ENCODE results near the gene GPR15LG. TPM values are rescaled to one million over a fixed set of nuclear protein-coding genes. Genes with fewer than 3 reads are reported as not detected.

GPR15LG gene
- polyA plus RNA-seq, 1 experiment: not detected

DNA sequence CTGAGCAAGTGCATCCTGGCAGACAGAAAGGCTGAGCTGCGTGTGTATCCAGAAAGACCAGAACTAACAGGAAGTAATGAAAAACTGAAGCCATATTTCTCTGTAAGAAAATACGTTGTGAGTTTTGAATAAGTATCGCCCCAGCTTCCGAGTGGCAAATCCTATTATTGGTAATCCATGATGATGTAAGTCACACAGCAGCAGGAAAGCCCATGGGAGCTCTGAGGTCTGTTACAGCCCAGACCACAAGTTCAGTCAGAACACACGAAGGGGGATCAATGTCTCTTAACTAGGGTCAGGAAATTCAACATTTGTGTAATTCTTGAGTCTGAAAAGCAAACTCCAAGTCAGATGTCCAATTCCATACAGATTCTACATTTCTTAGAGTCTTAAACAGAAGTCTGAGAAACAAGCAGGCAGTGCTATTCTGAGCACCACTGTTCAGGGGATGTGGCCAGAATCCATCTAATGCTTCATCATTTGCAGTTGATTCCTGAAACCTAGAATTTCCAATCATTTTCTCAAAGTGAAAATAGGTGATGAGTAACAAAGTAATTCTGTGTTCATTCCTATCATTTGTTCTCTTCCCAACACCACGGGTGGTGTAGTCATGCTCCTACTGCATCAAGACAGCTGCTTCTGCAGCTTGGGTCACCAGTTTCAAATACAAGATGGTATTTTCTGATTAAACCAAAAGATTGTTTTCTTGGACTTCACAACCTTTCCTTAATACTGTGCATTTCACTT, 52.0 kb downstream of the GPR15LG start, which contains the start of gene LRIT2:
Gene LRIT2, minus strand, starts transcription at position 118 of the 747 bp plus-strand sequence. Its CDS starts 24 bp downstream, at position 94.
- CTCF ChIA-PET: no interaction called here
- DNase-seq (ENCODE audit: low read depth, low spot score): no peak
- TF ChIP-seq, protein P1, sequence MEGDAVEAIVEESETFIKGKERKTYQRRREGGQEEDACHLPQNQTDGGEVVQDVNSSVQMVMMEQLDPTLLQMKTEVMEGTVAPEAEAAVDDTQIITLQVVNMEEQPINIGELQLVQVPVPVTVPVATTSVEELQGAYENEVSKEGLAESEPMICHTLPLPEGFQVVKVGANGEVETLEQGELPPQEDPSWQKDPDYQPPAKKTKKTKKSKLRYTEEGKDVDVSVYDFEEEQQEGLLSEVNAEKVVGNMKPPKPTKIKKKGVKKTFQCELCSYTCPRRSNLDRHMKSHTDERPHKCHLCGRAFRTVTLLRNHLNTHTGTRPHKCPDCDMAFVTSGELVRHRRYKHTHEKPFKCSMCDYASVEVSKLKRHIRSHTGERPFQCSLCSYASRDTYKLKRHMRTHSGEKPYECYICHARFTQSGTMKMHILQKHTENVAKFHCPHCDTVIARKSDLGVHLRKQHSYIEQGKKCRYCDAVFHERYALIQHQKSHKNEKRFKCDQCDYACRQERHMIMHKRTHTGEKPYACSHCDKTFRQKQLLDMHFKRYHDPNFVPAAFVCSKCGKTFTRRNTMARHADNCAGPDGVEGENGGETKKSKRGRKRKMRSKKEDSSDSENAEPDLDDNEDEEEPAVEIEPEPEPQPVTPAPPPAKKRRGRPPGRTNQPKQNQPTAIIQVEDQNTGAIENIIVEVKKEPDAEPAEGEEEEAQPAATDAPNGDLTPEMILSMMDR (IDR thresholded peaks at IDR 0.05; ENCODE audit: low read depth, low read length): no peak

DNA sequence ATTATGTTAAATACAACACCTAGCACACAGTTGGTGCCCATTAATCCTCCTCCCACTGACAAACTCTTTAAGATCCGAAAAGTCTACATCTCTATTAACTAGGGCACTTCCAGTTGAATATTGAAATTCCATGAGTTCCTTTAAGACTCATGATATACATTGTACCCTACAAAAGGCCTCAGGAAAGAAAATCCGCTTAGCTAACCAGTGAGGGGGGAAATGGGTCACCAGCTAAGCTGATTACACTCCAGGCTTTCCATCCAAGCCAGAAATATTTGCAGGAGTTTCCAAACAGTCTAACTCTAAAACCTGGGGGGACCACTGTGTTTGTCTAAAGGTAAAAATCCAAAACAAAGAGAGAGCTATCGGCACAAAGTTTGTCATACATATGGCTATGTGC, 53.0 kb downstream of the GPR15LG start:
- no peak for DNase-seq (ENCODE audit: low read depth, low spot score)
- TF ChIP-seq, protein P1 (IDR thresholded peaks at IDR 0.05; ENCODE audit: low read depth, low read length): no peak
- Histone ChIP-seq H3K9me3 (ENCODE audit: control insufficient read depth, insufficient read depth, low read length) (no peaks in the 10 kb centered on the region), H3K27ac (ENCODE audit: low read depth, low read length) (no peak overlapping the region), H3K27me3 (ENCODE audit: control insufficient read depth, insufficient read depth, low read length) (no peaks in the 10 kb centered on the region), H3K4me3 (ENCODE audit: low read depth, low read length) (no peak overlapping the region)
- ChIA-PET CTCF (no interaction called here), POLR2A (no interaction called here)

More for the DNA sequence above, 52.0 kb downstream of the GPR15LG start, which contains the start of gene LRIT2:
- H3K27me3 ChIP-seq (ENCODE audit: control insufficient read depth, insufficient read depth, low read length): no peaks in the 10 kb centered on the region
- no peaks in the 10 kb centered on the region for H3K9me3 ChIP-seq (ENCODE audit: control insufficient read depth, insufficient read depth, low read length)
- no peak within 1 kb of the TSS for H3K4me3 ChIP-seq (ENCODE audit: low read depth, low read length)
- no peak within 1 kb of the TSS for H3K27ac ChIP-seq (ENCODE audit: low read depth, low read length)
- POLR2A ChIA-PET: no interaction called here

DNA sequence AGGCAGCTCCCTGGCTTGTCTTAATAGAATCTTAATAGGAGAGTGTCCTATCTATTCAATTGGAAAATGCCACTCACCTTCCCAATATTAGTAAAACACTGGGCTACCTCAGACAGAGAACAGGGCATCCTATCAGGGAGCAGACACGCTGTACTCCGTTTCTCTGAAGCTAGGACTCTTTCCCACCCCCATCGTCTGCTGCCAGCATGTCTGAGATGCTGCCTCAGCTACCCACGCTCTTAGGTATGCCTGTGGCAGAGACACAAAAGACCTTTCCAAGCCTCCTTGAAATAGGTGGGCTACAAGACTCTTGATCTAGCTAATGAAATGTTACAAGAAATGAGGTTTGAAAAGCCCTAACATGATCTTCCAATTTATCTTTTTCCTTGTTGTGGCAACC, 54.2 kb downstream of the GPR15LG start:
- no peak for DNase-seq (ENCODE audit: low read depth, low spot score)
- TF ChIP-seq, protein P1 (IDR thresholded peaks at IDR 0.05; ENCODE audit: low read depth, low read length): no peak
- CTCF ChIA-PET: no interaction called here
- H3K9me3 ChIP-seq (ENCODE audit: control insufficient read depth, insufficient read depth, low read length): no peaks in the 10 kb centered on the region
- H3K27me3 ChIP-seq (ENCODE audit: control insufficient read depth, insufficient read depth, low read length): no peaks in the 10 kb centered on the region
- POLR2A ChIA-PET: no interaction called here
- H3K4me3 ChIP-seq (ENCODE audit: low read depth, low read length): no peak overlapping the region
- no peak overlapping the region for H3K27ac ChIP-seq (ENCODE audit: low read depth, low read length)

DNA sequence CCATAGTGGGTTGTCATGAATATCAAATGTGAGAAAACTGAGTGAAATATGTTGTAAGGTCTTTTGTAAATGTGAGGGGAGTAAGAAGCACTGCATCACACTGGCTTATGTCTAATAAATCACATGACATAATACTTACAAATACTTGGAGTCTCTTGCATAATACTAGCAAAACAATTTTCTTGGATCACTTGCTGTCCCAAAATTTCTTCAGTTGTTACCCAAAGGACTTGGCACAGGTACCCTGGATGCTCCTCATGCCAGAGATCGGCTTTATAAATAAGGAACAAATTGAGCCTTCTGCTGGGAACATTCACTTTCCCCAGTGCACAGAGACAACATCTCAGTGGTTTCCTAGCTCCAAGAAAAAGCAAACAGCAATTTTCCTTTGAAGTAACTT, 56.8 kb downstream of the GPR15LG start:
- Histone ChIP-seq H3K27me3 (ENCODE audit: control insufficient read depth, insufficient read depth, low read length) (no peaks in the 10 kb centered on the region), H3K9me3 (ENCODE audit: control insufficient read depth, insufficient read depth, low read length) (no peaks in the 10 kb centered on the region), H3K4me3 (ENCODE audit: low read depth, low read length) (no peak overlapping the region), H3K27ac (ENCODE audit: low read depth, low read length) (no peak overlapping the region)
- TF ChIP-seq, protein P1 (IDR thresholded peaks at IDR 0.05; ENCODE audit: low read depth, low read length): no peak
- DNase-seq (ENCODE audit: low read depth, low spot score): no peak
- ChIA-PET CTCF (no interaction called here), POLR2A (no interaction called here)

DNA sequence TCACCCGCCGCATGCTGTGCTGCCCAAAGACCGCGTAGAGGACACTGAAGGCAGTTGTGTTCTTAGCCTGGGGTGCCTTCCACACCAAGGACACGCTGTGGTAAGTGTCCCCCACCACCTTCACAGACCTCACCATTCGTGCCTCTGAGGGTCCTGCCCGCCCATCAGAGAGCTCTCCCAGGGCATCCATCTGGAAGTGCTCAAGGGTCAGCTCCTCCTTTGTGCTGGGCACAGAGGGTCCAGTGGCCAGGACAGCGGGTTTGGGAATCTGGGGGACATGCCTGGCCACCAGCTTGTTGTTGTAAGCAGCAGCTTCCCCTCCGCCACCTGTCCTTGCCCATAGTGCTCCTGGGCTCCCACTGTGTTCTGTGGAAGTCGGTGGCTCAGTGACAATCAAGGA, 58.8 kb downstream of the GPR15LG start:
- ChIA-PET CTCF (no interaction called here), POLR2A (no interaction called here)
- TF ChIP-seq, protein P1 (IDR thresholded peaks at IDR 0.05; ENCODE audit: low read depth, low read length): no peak
- Histone ChIP-seq H3K9me3 (ENCODE audit: control insufficient read depth, insufficient read depth, low read length) (no peaks in the 10 kb centered on the region; the same call in 1 of the 2 replicates), H3K4me3 (ENCODE audit: low read depth, low read length) (no peak overlapping the region), H3K27ac (ENCODE audit: low read depth, low read length) (no peak overlapping the region), H3K27me3 (ENCODE audit: control insufficient read depth, insufficient read depth, low read length) (no peaks in the 10 kb centered on the region)
- no peak for DNase-seq (ENCODE audit: low read depth, low spot score)
